NOMO-1 treated with DMSO at 0.1 percent for 48 hours (cell line): ENCODE data around the gene OXSR1.
"Not testable (repeated sequence)": the region's sequence is repeated elsewhere in the genome, so short reads cannot be mapped to it uniquely, and the experiment has no call there.

Source experiments
- DNase-seq: peaks from one replicate; lab custom pipeline; 2025; ENCODE audit not compliant: unreplicated experiment; lab: John Stamatoyannopoulos, UW

OXSR1 gene

DNA sequence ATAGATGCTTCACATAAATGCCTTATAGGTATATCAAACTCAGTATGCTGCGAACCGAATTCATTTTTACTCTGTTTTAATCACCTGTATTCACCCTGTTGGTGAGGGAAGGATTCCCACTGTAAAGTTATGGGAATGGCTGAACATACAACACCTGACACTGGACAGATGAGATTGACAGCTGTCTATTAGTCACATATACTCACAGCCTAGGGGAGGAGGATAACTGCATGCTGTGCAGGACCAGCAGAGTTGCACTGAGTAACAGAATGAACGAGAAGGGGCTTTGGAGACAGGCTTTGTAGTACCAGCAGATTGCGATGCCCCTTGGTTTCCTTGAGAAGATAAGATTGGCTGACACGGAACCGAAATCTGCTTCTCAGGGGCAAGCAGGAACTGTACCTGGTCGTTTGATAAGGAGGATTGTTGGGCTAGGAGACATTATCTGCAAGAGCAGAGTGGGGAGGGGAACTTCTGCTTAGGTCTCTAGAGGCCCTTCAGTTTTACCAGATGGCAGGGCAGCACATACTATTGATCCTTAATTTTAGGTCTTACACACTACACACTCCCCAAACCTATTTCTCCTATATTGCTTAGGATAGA lies 56.8 kb downstream of the OXSR1 start:
- DNase-seq, result no peak

DNA sequence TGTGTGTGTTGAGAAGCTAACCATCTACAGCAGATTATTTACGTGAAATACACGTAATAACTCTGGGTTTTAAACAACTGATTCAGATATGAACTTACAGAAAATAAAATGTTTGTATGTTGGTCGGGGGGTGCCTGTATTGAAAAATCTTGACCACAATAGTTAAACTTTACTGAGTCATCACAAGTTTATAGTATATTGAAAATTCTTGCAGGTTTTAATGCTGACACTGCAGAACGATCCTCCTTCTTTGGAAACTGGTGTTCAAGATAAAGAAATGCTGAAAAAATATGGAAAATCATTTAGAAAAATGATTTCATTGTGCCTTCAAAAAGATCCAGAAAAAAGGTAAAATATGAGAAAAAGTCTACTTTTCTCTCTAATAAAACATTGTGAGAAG lies 59.0 kb downstream of the OXSR1 start:
- no peak for DNase-seq

DNA sequence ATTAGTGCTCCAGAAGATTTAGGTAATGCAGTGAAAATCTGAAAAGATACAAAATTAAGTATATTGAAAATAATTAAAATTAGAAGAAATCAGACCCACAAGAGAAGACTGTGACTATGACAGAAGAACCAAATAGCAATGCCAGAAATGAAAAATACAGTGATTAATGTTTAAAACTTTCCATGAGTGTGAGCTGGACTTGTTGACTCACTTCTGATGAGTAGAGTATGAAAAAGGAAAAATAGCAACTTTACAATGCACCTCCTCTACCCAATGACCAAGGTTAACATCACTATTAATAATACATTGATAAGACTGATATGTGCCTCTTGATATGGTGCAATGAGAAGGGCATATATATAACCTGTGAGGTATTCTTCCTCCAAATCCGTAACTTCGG lies 60.9 kb downstream of the OXSR1 start:
- DNase-seq, result no peak

DNA sequence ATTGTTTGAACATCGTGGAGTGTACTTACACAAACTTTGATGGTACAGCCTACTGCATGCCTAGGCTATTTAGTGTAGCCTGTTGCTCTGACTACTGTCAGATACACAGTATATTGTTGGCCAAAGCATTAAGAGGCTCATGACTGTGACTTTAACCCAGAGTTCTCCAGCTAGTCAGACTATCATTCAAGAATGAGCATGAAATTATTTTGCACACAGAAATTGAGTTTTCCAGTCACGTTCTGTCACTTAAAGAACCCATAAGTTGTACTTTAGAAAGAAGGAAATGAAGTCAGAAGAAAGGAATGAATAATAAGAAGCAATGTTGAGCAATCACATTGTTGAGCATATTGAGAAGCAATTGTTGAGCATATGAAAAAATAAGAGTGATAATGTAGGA lies 62.7 kb downstream of the OXSR1 start:
- DNase-seq, result peak; percentile 42

DNA sequence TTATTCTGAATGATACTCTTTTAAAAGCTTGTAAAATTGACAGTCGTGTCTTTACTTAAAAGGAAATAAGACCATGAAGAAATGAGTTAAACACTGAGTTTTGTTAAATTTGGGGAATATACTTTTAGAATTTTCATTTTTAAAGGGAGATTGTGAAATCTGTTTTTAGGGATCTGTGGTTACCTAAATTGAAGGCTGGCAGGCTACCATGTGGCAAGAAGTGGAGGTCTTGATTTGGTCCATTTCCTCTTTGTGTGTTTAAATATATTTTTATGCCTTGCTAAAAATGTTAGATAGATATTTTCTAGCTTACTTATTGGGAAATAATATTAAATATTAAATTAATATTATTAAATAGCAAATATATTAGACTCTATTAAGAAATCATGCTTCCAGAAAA lies 63.7 kb downstream of the OXSR1 start:
- DNase-seq, result peak; percentile 70

DNA sequence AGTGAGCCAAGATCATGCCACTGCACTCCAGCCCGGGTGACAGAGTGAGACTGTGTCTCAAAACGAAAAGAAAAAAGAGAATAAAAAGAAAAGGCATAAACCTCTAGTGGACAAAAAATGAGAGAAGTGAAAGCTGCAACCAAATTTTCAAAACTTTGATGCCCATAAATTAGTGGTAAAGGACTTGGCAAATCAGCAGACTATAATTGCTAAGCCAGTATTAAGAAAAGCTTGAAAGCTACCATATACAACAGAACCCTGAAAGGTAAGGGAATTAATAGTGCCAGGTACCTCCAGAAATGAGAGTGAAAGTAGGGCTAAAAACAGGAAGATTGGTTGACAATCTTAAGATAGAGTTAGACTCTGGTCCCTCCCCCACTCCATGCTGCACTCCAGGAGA lies 67.4 kb downstream of the OXSR1 start:
- peak; percentile 75 for DNase-seq

DNA sequence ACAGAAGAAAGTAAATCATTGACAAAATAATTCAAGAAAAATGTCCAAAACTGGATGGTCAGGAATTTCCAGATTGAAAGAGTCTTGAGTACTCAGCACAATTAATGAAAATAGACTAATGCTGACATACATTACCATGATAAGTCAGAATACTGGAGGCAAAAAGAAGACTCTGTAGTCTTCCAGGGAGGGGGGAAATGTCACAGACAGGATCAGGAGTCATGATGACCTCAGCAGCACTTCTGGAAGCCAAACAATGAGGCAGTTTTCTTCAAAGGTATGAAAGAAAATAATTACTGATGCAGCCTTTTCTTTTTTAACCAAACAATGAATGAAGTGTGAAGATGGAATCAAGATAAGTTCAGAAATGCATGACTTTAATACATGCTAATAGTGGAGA lies 70.1 kb downstream of the OXSR1 start:
- DNase-seq, result no peak

DNA sequence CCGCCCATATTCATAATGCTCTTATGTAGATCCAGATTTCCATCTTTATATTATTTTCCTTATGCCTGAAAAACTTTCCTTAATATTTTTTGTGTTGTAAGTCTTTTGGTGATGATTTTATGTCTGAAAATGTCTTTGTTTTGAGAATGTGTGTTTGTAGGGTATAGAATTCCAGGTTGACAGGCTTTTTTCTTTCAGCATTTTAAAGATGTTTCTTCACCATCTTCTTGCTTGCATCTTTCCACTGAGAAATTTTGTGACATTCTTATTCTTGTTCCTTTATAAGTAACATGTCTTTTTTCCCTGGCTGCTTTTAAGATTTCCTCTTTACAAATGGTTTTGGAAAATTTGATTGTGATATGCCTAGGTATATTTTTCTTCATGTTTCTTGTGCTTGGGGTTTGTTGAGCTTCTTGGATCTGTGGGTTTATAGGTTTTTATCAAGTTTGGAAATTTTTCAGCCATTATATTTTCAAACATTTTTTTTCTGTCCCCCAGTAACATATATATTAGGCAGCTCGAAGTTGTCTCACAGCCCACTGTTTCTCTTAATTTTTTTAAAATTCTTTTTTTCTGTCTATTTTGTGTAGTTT lies 73.2 kb downstream of the OXSR1 start:
- DNase-seq, result no peak

DNA sequence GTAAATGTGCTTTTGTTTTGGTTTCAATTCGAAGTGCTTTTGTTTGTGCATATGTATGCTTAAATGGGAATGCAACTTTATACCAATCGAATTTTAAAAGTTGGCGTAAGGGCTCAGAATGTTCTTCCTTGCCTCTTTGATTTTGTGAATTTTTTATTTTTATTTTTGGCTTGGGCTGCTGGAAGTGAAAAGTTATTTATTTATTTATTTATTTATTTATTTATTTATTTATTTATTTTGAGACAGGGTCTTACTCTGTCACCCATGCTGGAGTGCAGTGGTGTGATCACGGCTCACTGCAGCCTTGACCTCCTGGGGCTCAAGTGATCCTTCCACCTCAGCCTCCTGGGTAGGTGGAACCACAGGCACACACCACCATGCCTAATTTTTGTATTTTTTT lies 77.5 kb downstream of the OXSR1 start:
- not testable (repeated sequence) for DNase-seq

DNA sequence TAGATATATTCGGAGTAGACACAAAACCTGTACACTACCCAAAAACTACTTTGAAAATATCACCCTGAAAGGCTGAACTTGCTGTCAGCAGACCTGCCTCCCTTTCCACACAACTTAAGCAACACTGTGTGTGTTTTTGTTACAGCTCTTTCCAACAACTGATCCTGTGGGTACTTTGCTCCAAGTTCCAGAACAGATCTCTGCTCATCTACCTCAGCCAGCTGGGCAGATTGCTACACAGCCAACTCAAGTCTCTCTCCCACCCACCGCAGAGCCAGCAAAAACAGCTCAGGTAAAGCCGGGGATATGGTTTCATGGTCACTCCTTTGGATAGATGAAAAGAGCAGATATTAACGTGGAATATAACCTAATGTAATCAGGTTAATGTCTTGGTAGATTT lies 80.6 kb downstream of the OXSR1 start:
- no peak for DNase-seq

DNA sequence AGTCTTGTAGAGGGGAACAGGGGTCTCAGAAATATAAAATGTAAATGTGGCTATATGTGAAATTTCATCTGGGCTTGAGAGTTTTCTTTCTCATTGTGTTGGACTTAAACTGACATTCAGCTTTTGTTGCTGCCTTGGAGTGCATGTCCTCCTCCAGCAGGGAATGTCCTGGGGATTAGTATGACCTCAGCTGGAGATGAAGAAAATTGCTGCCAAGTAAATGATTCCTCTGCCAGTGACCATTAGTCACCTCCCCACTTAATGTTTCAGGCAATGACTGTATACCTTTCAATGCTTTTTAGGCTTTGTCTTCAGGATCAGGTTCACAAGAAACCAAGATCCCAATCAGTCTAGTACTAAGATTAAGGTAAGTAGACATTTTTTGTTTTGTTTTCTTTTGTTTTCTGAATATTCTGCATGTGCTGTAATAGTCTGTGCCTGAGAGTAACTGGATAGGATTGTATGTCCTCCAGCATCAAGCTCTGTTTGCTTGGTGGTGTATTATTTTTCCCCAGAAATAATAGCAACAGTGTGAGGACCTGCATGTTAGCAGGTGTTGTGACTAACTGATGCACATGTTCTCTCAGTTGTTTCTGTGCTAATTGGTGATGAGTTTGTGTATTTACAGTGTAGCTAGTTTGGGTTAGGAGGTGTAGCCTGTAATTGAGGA lies 82.2 kb downstream of the OXSR1 start:
- DNase-seq, result no peak

DNA sequence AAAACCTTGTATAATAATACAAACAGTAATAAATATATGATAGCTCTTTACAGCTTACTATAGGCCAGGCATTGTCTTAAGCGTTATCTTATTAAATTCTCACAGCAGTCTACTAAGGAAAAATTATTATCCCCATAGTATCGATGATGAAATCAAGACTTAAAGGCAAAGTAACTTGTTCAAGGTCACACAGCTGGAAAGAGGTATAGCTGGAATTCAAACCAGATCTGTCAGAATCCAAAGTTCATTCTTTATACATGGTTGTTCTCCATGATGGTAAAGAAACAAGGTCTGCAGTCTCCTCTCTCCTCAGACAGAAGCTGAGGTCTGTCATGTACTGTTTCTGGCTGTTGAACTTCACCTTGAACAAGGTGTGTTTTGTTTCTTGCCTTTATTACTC lies 84.9 kb downstream of the OXSR1 start:
- DNase-seq, result no peak

DNA sequence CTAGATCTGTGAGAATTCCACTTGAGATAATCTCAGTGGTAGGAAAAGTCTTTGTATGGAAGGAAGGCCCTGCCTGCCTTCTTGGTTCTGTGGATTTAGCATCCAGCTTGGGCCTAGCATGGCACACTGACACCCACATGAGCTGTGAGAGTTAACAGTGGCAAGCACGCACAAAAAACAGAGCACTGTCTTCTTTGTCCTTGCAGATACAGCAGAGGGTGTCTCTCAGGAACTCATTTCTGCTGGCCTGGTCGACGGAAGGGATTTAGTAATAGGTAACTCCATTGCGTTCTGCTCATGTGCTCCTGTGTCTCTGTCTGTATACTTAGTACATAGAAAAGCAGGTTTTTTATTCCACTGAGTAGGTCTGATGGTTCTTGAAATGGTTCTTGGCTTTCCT lies 85.9 kb downstream of the OXSR1 start:
- DNase-seq, result no peak

DNA sequence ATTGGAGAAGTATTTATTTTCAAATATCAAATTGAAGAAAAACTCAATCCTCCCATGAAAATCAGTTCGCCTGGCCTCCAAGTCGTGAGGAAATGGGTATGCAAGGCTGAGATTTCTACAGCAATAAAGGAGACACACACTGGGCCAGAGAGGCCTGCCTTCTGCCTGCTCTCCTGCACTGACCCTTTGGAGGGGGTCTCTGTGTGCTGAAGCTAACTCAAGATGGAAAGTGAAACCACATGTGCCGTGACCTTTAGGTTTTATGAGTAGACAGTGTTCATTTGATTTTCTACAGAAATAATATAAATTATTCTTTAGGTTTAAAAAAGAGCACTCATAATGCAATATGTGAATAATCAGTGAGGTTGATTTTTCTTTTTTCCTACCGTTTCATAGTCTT lies 88.4 kb downstream of the OXSR1 start:
- DNase-seq, result no peak

DNA sequence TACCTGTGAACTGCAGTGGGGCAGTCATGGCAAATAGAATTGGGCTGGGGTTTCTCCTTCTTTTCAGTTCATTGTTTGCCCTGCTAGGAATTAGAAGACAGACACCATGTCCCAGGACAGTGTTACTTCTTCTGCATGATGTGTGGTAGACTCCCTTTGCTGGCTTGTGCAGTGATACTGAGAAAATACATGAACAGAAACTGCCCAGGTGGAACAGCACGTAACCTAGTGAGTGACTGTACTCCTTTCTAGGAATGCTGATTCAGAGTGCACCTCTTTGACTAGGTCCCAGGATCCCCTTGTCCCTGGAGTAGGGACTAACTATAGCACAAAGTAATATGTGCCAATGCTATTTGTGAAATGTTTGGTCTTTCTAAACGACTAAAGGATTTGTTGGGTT lies 89.5 kb downstream of the OXSR1 start:
- DNase-seq, result no peak

DNA sequence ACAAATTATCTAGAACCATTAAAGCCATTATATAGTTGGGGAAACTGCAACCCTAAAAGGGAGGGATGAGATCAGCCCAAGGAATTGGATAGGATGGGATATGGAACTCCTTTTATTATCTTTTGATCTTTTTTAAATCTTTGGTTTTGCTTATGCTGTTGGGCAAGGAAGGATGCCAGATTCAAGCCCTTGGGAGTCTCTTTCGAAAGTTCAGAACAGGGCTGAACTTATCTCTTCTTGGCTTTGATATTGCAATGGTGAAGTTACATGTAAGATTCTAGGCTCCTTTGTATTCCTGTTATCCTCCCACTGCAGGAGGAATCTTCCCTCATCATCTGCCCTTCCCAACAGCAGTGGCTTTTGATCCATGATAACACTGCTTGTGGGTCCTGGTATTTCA lies 90.3 kb downstream of the OXSR1 start:
- no peak for DNase-seq

DNA sequence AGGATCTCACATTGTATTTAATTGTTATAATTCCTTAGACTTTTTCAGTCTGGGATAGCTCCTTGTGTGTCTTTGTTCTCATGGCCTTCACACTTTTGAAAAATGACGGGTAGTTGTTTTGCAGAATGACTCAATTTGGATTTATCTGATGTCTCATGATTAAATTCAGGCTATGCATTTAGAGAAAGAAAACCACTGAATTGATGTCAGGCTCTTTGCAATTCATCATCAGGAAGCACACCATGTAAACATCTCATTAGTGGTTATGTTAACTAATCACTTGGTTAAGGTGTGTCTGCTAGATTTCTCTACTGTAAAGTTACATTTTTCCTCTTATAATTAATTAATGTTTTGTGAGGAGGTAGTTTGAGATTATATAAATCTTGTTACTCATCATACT lies 92.2 kb downstream of the OXSR1 start:
- DNase-seq, result no peak

DNA sequence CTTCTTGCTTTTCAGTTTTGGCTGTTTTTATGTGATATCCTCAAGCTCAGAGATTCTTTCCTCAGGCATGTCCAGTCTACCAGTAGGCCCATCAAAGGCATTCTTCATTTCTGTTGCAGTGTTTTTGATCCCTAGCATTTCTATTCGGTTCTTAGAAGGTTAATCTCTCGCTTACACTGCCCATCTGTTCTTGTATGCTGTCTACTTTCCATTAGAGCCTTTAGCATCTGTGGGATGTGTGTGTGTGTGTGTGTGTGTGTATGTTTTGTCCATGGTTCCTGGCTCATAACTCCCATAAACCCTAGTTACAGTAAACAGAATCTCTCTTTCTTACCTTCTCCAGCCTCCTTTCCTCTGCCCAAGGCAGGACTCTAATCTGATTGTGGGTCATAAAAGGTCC lies 95.1 kb downstream of the OXSR1 start:
- DNase-seq, result no peak

DNA sequence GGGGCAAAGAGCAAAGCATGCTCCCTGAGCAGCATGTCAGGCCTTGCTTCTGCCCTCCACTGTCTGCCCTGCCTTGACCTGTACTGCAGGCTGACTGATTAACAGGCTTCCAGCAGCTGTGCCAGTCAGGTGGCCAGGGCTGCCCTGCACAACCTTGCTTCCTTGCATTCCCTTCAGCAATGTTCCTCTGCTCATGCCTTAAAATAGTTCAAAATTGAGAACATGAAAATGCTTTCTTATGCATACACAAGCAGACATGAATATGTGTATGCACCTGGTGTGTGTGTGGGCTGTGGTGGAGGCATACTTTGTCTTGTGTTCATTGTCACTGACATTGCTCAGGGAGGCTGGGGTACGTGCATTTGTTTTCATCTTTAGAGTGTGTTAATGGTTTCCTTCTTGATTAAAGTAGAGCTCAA lies 99.0 kb downstream of the OXSR1 start:
- DNase-seq, result no peak

DNA sequence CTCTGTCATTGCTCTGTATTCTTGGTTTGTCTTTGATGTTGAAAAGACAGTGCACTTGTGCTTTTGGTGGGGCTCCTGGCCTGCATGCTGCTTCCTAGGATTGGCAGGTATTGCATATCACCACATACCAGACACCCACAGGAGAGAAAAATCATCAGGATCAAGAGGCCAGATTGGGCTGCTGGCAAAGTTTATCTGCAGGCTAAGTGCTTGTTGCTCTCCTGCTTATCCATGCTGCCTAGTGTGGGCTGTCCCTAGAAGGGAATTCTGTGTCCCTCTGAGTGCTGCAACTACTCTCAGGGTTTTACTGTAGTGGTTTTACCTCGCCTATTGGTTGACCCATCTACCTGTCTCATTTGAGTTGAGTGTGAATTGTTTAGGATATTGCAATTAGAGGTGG lies 99.4 kb downstream of the OXSR1 start:
- no peak for DNase-seq

DNA sequence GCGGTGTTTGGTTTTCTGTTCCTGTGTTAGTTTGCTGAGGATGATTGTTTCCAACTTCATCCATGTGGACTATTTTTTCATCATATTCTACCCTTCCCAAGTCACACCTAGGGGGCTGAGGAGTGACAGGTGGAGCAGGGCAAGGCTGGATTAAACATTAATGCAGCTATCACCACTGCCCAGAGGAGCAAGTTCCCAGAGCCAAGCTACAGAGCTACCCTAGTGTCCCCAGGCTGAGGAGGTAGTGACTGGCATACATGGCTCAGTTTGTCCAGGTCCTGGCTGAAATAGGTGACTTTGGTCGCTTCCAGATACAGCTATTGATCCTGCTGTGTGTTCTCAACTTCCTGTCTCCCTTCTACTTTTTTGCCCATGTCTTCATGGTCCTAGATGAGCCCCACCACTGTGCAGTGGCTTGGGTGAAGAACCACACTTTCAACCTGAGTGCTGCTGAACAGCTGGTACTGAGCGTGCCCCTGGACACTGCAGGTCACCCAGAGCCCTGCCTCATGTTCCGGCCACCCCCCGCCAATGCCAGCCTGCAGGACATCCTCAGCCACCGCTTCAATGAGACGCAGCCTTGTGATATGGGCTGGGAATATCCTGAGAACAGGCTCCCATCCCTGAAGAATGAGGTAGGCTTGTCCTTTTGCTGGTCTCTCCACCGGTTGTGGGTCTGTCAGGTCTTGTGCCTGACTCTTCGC lies 100.4 kb downstream of the OXSR1 start, which contains the start of gene SLC22A13:
Gene SLC22A13 (plus strand): TSS at position 209 of the 704 bp plus-strand sequence. CDS start 49 bp downstream, at position 258.
- DNase-seq, result no peak

DNA sequence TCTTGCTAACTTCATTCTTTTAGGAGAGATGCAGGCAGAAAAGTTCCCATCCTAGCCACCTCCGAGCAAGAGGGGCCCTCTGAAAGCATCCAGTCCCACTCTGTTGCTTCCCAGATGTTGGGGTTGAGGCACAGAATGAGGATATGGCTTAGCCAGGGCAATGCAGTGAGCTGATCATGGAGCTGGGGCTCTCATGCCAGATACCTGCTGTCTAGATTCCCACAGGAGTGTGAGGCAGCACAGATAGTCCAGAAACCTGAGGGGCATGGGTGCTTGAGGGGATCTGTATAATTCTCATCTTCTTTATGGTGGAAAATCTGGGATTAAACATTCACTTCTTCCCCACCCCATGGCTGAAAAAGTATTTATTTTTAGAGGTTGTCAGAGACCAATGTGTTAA lies 101.5 kb downstream of the OXSR1 start:
- no peak for DNase-seq
